Measurements from ENCODE around the gene LPP.

GRCh38 chr3:188490416-188490815, 336.5 kb downstream of the LPP start:
- TF ChIP-seq POLR2AphosphoS5 (IDR thresholded peaks at IDR 0.05; ENCODE audit: low read depth, low read length) (no peak), SIN3A (IDR thresholded peaks at IDR 0.05; ENCODE audit: borderline replicate concordance, insufficient read depth, low read length) (no peak), FOXP2 (optimal IDR thresholded peaks at IDR 0.05; ENCODE audit: borderline replicate concordance, extremely low read depth, extremely low read length, insufficient read depth) (no peak)
